Measurements from ENCODE around the gene KAT8.

GRCh38 chr16:31143011-31143693 is 25.7 kb downstream of the KAT8 start:
- TF ChIP-seq MAX (IDR thresholded peaks at IDR 0.05) (no peak), CTCF (IDR thresholded peaks at IDR 0.05 in 2 of 3, conservative IDR thresholded peaks at IDR 0.05 in 1 of 3; ENCODE audit: borderline replicate concordance in 1 of 3, insufficient read depth in 1 of 3, low read depth in 2 of 3, low read length in 2 of 3) (no peak), POLR2AphosphoS5 (IDR thresholded peaks at IDR 0.05; ENCODE audit: low read depth, low read length) (no peak), POLR2A (IDR thresholded peaks at IDR 0.05; ENCODE audit: borderline replicate concordance, extremely low read depth, insufficient read depth, insufficient read length) (no peak), ZFX (IDR thresholded peaks at IDR 0.05) (no peak)
